Mesothelial cell of epicardium (in vitro differentiated cells): ENCODE results near the gene GNB1. TPM values are rescaled to one million over a fixed set of nuclear protein-coding genes. Genes with fewer than 3 reads are reported as not detected.

Experiments
- DNase-seq, 2 experiments: peaks; one replicate each; pipeline ENCODE4 v3.0.0; 2021; ENCODE audit warnings: low spot score in 2 of 2; ENCODE audit not compliant: unreplicated experiment in 2 of 2
- H3K27ac Mint-ChIP-seq: 2 replicates; pipeline ENCODE4 v1.8.0; 2021; ENCODE audit warnings: mixed read lengths
- H3K27me3 Mint-ChIP-seq: 2 replicates; pipeline ENCODE4 v1.8.0; 2021; ENCODE audit warnings: low read depth, mixed read lengths
- H3K36me3 Mint-ChIP-seq: 2 replicates; pipeline ENCODE4 v1.8.0; 2021; ENCODE audit warnings: mixed read lengths
- H3K4me1 Mint-ChIP-seq: 2 replicates; pipeline ENCODE4 v1.8.0; 2021; ENCODE audit warnings: mixed read lengths
- H3K4me3 Mint-ChIP-seq: 2 replicates; pipeline ENCODE4 v1.8.0; 2021; ENCODE audit warnings: mild to moderate bottlenecking, moderate library complexity, mixed read lengths
- H3K9me3 Mint-ChIP-seq: 2 replicates; pipeline ENCODE4 v1.8.0; 2021; ENCODE audit warnings: mixed read lengths
- total RNA-seq: library from RNA; stranded (reverse); gene quantifications from 3 replicates; pipeline ENCODE4 v1.2.1, GENCODE V29; 2021
- TF ChIP-seq, protein P1 (sequence below): fragments of 200-600 bp; sonication (generic); IDR thresholded peaks from one replicate; pipeline ENCODE4 v1.5.0; 2021; ENCODE audit warnings: antibody characterized with exemption; ENCODE audit not compliant: unreplicated experiment

Gene GNB1
- total RNA-seq, 1 donor from 2014 or later, result 272 TPM

DNA sequence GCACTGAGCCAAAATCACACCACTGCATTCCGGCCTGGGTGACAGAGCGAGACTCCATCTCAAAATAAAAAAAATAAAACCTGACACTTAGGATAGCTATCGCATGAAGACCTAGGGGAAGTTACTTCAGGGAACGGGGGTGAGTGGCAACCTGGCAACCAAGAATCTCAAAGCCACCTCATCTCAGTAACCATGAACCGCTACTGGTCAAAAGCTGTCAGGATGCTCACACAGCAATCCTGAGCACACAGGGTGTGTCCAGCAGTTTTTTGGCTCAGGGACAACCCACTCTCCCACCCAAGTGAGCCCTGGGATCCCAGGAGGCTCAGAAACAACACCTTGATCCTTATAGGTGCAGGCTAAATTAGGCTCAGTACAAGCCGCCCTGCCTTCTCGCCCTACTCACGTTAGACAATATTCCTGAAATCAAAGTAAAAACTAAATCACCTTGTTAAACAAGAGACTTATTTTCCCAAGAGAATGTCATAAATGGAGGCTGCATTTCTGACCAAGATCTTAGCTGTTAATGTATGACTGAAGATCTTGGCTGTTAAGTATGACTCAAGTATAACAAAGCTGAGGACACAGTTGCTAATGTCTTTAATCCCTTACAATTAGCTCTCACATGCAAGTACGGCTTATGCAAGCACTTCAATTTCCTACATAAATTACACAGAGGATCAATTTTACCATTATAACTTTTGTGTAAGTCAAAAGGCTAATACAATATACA, 64.4 kb downstream of the GNB1 start:
- no peak for DNase-seq
- Mint-ChIP-seq H3K27me3 (no peaks in the 10 kb centered on the region), H3K4me3 (no peak overlapping the region), H3K36me3 (peaks cover 21% of the 10 kb centered on the region), H3K27ac (peak overlapping the region; percentile 40), H3K4me1 (peaks cover 7% of the 10 kb centered on the region), H3K9me3 (no peaks in the 10 kb centered on the region)
- TF ChIP-seq, protein P1, sequence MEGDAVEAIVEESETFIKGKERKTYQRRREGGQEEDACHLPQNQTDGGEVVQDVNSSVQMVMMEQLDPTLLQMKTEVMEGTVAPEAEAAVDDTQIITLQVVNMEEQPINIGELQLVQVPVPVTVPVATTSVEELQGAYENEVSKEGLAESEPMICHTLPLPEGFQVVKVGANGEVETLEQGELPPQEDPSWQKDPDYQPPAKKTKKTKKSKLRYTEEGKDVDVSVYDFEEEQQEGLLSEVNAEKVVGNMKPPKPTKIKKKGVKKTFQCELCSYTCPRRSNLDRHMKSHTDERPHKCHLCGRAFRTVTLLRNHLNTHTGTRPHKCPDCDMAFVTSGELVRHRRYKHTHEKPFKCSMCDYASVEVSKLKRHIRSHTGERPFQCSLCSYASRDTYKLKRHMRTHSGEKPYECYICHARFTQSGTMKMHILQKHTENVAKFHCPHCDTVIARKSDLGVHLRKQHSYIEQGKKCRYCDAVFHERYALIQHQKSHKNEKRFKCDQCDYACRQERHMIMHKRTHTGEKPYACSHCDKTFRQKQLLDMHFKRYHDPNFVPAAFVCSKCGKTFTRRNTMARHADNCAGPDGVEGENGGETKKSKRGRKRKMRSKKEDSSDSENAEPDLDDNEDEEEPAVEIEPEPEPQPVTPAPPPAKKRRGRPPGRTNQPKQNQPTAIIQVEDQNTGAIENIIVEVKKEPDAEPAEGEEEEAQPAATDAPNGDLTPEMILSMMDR, result no peak

DNA sequence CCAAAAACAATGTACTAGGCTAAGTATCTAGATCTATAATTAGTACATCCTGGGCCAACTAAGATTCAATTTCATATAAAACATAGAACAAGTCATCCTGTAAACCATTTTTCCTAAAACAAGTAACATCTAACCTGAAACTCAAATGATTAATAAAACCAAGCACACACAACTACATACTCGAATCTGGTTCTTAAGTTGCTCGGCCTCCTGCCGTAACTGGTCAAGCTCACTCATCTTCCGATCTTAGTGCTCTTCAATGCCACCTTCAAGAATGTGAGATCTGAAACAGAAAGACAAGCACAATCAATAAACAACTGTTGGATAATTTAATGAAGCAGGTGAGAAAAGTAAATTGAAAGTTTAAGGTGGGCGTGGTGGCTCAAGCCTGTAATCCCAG, 65.7 kb downstream of the GNB1 start:
- H3K9me3 Mint-ChIP-seq, result no peaks in the 10 kb centered on the region
- no peaks in the 10 kb centered on the region for H3K27me3 Mint-ChIP-seq
- TF ChIP-seq, protein P1, result no peak
- DNase-seq, result no peak
- peaks cover 7% of the 10 kb centered on the region for H3K4me1 Mint-ChIP-seq
- H3K27ac Mint-ChIP-seq, result peak overlapping the region; percentile 3
- H3K36me3 Mint-ChIP-seq, result peaks cover 19% of the 10 kb centered on the region
- no peak overlapping the region for H3K4me3 Mint-ChIP-seq

- TF ChIP-seq, protein P1, result no peak
- no peak overlapping the region for H3K4me3 Mint-ChIP-seq
- DNase-seq, result no peak
- H3K27ac Mint-ChIP-seq, result no peak overlapping the region
- H3K36me3 Mint-ChIP-seq, result peaks cover 24% of the 10 kb centered on the region
- H3K27me3 Mint-ChIP-seq, result no peaks in the 10 kb centered on the region
- H3K9me3 Mint-ChIP-seq, result no peaks in the 10 kb centered on the region
- no peaks in the 10 kb centered on the region for H3K4me1 Mint-ChIP-seq
Measured at GRCh38 chr1:1819762-1820161, 71.1 kb downstream of the GNB1 start.

GRCh38 chr1:1817221-1817620, 73.7 kb downstream of the GNB1 start:
- no peak for DNase-seq
- Mint-ChIP-seq H3K4me1 (no peaks in the 10 kb centered on the region), H3K9me3 (no peaks in the 10 kb centered on the region), H3K27ac (peak overlapping the region; percentile 11), H3K27me3 (no peaks in the 10 kb centered on the region), H3K36me3 (peaks cover 32% of the 10 kb centered on the region), H3K4me3 (no peak overlapping the region)
- TF ChIP-seq, protein P1, result no peak

DNA sequence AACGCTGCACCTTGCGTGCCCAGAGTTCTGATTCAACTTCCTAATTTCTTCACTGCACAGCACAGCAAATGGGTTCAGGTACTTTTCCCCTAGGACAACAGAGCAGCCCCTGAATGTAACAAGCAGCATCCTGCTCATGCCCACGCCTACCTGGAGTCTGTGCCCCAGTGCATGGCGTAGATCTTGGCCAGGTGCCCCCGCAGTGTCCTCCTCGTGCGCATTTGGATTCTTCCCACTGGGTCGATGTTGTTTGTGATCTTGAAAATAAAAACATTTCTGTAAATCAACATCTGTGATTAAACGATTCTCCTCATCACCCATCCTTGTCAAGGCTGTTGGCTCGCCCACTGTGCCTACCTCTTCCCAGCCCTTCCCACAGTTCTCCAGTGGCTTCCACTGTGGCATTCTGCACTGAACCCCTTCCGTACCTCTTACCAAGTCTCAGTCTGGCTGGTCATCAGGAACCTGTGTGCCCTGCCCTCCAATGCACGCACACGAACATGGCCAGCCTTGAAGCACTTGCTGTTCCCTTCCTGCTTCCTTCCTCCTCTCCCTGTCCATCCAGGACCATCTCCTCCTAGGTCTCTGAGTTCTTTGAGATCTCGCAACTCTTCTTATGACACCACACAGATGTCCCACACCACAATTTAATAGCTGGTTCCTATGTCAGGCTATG, 75.1 kb downstream of the GNB1 start:
- H3K9me3 Mint-ChIP-seq, result no peaks in the 10 kb centered on the region
- no peak overlapping the region for H3K4me3 Mint-ChIP-seq
- no peaks in the 10 kb centered on the region for H3K4me1 Mint-ChIP-seq
- H3K36me3 Mint-ChIP-seq, result peaks cover 32% of the 10 kb centered on the region
- no peaks in the 10 kb centered on the region for H3K27me3 Mint-ChIP-seq
- TF ChIP-seq, protein P1, result no peak
- DNase-seq, result no peak
- H3K27ac Mint-ChIP-seq, result no peak overlapping the region
